Measurements from ENCODE around the gene MAP2K7. TPM values are rescaled to one million over a fixed set of nuclear protein-coding genes. Genes with fewer than 3 reads are reported as not detected.

The MAP2K7 gene
- total and polyA plus RNA-seq, 2 of the 4 experiments (the other 2 are of a cell fraction): 4.1 to 15.6 TPM

- peak; percentile 99 for ATAC-seq (ENCODE audit: low read depth)
- 0% methylated on average over 34 of the region's 56 CpGs; no CpG with 5 or more reads in 1 of the 2 experiments for WGBS, 2 experiments (ENCODE audit: extremely low coverage in 2 of 2, insufficient read length in 1 of 2)
- Histone ChIP-seq H4K8ac (ENCODE audit: low read depth in 2 of 2, low read length in 2 of 2) (peak within 1 kb of the TSS; percentile 76 to 86), H2BK15ac (ENCODE audit: low read depth, low read length) (no peak within 1 kb of the TSS), H2AFZ (replicated peaks; ENCODE audit: low read length, poor library complexity) (peak within 1 kb of the TSS; percentile 97), H3K27me3 (ENCODE audit: control insufficient read depth, insufficient read depth, low read length) (no peaks in the 10 kb centered on the region), H3K56ac (ENCODE audit: extremely low read depth, insufficient read depth, low read length) (peak within 1 kb of the TSS; percentile 89), H4K5ac (ENCODE audit: low read depth, low read length) (peak within 1 kb of the TSS; percentile 27), H3K9me1 (ENCODE audit: insufficient read depth, low read length) (peaks cover 4% of the 10 kb centered on the region; the same call in 1 of the 2 replicates), H3K18ac (ENCODE audit: low read depth, low read length) (peak within 1 kb of the TSS; percentile 0; the same call in 1 of the 2 replicates), H4K20me1 (ENCODE audit: insufficient read depth, low read length) (no peaks in the 10 kb centered on the region), H2BK5ac (ENCODE audit: low read depth, low read length, poor library complexity, severe bottlenecking) (peak within 1 kb of the TSS; percentile 28), H2BK120ac (ENCODE audit: low read depth, low read length) (peak within 1 kb of the TSS; percentile 13; the same call in 1 of the 2 replicates), H3K79me1 (ENCODE audit: low read depth in 1 of 2, low read length in 2 of 2) (peaks cover 11 to 37% of the 10 kb centered on the region in 2 experiments; a peak in 3 of 4 replicates), H2AK5ac (ENCODE audit: low read depth, low read length) (peak within 1 kb of the TSS; percentile 65), H3K23ac (ENCODE audit: low read depth, low read length) (peak within 1 kb of the TSS; percentile 91), H3K4me3 (ENCODE audit: insufficient read depth, low read depth, low read length) (peak within 1 kb of the TSS; percentile 61), H2BK20ac (ENCODE audit: low read depth, low read length) (no peak within 1 kb of the TSS), H3K14ac (replicated peaks; ENCODE audit: low read depth, low read length) (peak within 1 kb of the TSS; percentile 96), H3K27ac (ENCODE audit: insufficient read depth, low read length) (peak within 1 kb of the TSS; percentile 80), H3K4me2 (ENCODE audit: low read depth, low read length) (peak within 1 kb of the TSS; percentile 84), H3K9me3 (ENCODE audit: control insufficient read depth, insufficient read depth, low read length) (no peaks in the 10 kb centered on the region), H3K4ac (ENCODE audit: low read depth, low read length) (peak within 1 kb of the TSS; percentile 88), H3K4me1 (ENCODE audit: control insufficient read depth, insufficient read depth, low read length) (no peaks in the 10 kb centered on the region), H3K36me3 (ENCODE audit: control insufficient read depth, insufficient read depth, low read length) (peaks cover 14% of the 10 kb centered on the region), H2AK9ac (replicated peaks; ENCODE audit: low read depth, low read length, poor library complexity) (peak within 1 kb of the TSS; percentile 94), H3K9ac (ENCODE audit: low read depth, low read length) (peak within 1 kb of the TSS; percentile 95), H4K91ac (ENCODE audit: insufficient read depth, low read depth, low read length) (peak within 1 kb of the TSS; percentile 77)
- dilution Hi-C loops (cut with HindIII; ENCODE audit: low sequenced_read_pairs, unreplicated experiment) (no loop called here), in situ Hi-C loops (cut with MboI; ENCODE audit: low sequenced_read_pairs) (loop anchor here (5.0 kb wide), 1 partner anchor 309 kb away; no protein-coding TSS in a partner anchor), intact Hi-C loops (cut with micrococcal nuclease) (loop anchor here (1.0 to 2.0 kb wide), 3 partner anchors 59 to 310 kb away; no protein-coding TSS in a partner anchor)
- CTCF ChIA-PET: interaction anchor here (0.6 to 1.9 kb wide), 13 partner anchors 12 to 451 kb away, joined by 3 to 6 read pairs (median 3); partner anchors contain the start of gene ELAVL1
- BruUV-seq (replicated peaks): no TSS peak
- POLR2A ChIA-PET (ENCODE audit: unreplicated experiment): interaction anchor here (0.5 kb wide), 2 partner anchors 309 to 324 kb away, joined by 3 to 4 read pairs; no protein-coding TSS in a partner anchor
- DNase-seq: peak; percentile 99
- TF ChIP-seq NFE2L2 (IDR thresholded peaks at IDR 0.05; ENCODE audit: low read depth, low read length) (no peak), BHLHE40 (IDR thresholded peaks at IDR 0.05; ENCODE audit: low read depth, low read length) (peak; percentile 80), MXI1 (IDR thresholded peaks at IDR 0.05; ENCODE audit: borderline replicate concordance, low read depth, low read length) (peak; percentile 96), POLR2A (IDR thresholded peaks at IDR 0.05; ENCODE audit: low read depth, low read length) (peak; percentile 91), RCOR1 (IDR thresholded peaks at IDR 0.05; ENCODE audit: insufficient replicate concordance, low read length) (no peak), MAZ (IDR thresholded peaks at IDR 0.05; ENCODE audit: borderline replicate concordance, low read depth, low read length) (peak; percentile 74; the same call in 1 of the 2 replicates), CEBPB (IDR thresholded peaks at IDR 0.05; ENCODE audit: low read depth, low read length) (peak; percentile 99)
- TF ChIP-seq, protein P1, sequence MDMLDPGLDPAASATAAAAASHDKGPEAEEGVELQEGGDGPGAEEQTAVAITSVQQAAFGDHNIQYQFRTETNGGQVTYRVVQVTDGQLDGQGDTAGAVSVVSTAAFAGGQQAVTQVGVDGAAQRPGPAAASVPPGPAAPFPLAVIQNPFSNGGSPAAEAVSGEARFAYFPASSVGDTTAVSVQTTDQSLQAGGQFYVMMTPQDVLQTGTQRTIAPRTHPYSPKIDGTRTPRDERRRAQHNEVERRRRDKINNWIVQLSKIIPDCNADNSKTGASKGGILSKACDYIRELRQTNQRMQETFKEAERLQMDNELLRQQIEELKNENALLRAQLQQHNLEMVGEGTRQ (IDR thresholded peaks at IDR 0.05; ENCODE audit: low read depth, low read length): peak; percentile 81
Measured at GRCh38 chr19:7943444-7944176, 39.9 kb downstream of the MAP2K7 start, which contains the start of gene TIMM44. Gene TIMM44 (minus strand): TSS chr19:7943666. CDS start chr19:7943651, 15 bp downstream.
